K562 treated with DMSO at 1 percent for 24 hours (cell line): ENCODE data around the gene SESN1. TPM values are rescaled to one million over a fixed set of nuclear protein-coding genes. Genes with fewer than 3 reads are reported as not detected.

Source experiments
- total RNA-seq: library from RNA; unstranded; fragments of 300-600 nt; gene quantifications from 2 replicates; pipeline ENCODE4 v1.2.3, GENCODE V29; 2022; ENCODE audit warnings: low read depth; ENCODE audit not compliant: insufficient read depth

SESN1 gene
- 7.6 and 8.7 TPM in 2 replicates for total RNA-seq

GRCh38 chr6:109094416-109095035 lies at the start of gene SESN1:
TSS of gene SESN1 (minus strand) at chr6:109094846. CDS start at chr6:109094073, 773 bp downstream.

DNA sequence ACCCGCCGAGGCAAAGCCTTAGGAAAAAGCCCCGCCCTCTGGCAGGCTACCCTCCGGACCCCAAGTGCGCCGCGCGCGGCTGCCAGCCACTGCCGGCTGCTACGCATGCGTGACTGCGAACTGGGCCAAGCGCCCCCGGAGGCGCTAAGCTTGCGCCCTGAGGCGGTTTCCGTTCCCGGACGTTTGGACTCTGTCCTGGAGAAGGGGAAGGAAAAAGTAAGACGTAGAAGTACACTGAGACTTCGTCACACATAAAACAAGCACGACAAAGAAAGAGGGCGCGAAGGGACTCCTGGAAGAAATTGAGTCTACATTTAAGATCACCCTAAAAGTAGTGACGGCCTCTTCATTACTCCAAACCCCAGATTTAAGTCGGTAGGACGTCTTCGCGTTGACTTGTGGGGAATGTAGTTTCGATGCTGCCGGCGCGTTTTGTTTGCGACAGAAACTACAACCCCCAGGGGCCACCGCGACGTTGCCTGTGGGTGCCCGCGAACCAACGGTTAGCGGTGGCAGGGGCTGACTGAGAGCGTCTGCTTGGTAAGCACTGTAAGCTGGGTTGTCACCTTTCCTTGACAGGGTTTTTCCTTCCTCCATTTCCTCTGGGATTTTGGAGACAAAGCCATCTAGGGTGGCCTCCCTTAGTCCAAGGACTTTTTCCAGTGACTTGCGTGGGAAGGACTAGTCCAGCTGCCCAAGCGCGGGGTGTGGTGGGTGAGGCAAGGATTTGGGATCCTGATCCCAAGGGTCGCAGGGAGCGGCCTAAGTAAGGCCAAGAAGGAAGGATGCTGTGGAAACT lies 589 bp upstream of the SESN1 start, which contains the start of gene CEP57L1:
Gene CEP57L1, plus strand, starts transcription at position 472 of the 799 bp plus-strand sequence. CDS start 49,715 bp downstream, outside the sequence.

Other genes with a start within 250 kb of the SESN1 start
- 0.30 and 2.0 TPM in 2 replicates for gene ARMC2, start 246.4 kb downstream of the SESN1 start, total RNA-seq
- 17.5 and 24.0 TPM in 2 replicates for gene CEP57L1, start 661 bp upstream of the SESN1 start, total RNA-seq